ENCODE measurements around the gene CABCOCO1.

DNA sequence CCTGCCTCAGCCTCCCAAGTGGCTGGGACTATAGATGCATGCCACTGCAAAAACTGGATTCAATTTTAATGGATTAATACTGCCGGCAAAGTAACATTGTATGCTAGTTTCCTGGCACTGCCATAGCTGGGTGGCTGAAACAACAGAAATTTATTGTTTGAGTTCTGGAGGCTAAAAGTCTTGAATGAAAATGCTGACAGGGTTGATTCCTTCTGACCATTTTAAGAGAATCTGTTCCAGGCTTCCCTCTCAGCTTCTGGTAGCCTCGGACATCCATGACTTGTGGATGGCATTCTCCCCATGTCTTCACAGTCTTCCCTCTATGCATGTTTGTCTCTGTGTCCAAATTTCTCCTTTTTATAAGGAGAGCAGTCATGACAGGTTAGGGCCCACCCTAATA lies 151.4 kb downstream of the CABCOCO1 start:
- TF ChIP-seq EGR1 (IDR thresholded peaks at IDR 0.05; ENCODE audit: low read depth) (no peak), JUND (IDR thresholded peaks at IDR 0.05) (no peak), SIN3A (IDR thresholded peaks at IDR 0.05; ENCODE audit: low read depth) (no peak), POLR2AphosphoS5 (IDR thresholded peaks at IDR 0.05; ENCODE audit: low read depth, low read length) (no peak)
- TF ChIP-seq, protein P1, sequence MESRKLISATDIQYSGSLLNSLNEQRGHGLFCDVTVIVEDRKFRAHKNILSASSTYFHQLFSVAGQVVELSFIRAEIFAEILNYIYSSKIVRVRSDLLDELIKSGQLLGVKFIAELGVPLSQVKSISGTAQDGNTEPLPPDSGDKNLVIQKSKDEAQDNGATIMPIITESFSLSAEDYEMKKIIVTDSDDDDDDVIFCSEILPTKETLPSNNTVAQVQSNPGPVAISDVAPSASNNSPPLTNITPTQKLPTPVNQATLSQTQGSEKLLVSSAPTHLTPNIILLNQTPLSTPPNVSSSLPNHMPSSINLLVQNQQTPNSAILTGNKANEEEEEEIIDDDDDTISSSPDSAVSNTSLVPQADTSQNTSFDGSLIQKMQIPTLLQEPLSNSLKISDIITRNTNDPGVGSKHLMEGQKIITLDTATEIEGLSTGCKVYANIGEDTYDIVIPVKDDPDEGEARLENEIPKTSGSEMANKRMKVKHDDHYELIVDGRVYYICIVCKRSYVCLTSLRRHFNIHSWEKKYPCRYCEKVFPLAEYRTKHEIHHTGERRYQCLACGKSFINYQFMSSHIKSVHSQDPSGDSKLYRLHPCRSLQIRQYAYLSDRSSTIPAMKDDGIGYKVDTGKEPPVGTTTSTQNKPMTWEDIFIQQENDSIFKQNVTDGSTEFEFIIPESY (IDR thresholded peaks at IDR 0.05; ENCODE audit: extremely low read depth, insufficient replicate concordance, low read length) = no peak
- TF ChIP-seq, protein P2, sequence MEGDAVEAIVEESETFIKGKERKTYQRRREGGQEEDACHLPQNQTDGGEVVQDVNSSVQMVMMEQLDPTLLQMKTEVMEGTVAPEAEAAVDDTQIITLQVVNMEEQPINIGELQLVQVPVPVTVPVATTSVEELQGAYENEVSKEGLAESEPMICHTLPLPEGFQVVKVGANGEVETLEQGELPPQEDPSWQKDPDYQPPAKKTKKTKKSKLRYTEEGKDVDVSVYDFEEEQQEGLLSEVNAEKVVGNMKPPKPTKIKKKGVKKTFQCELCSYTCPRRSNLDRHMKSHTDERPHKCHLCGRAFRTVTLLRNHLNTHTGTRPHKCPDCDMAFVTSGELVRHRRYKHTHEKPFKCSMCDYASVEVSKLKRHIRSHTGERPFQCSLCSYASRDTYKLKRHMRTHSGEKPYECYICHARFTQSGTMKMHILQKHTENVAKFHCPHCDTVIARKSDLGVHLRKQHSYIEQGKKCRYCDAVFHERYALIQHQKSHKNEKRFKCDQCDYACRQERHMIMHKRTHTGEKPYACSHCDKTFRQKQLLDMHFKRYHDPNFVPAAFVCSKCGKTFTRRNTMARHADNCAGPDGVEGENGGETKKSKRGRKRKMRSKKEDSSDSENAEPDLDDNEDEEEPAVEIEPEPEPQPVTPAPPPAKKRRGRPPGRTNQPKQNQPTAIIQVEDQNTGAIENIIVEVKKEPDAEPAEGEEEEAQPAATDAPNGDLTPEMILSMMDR (IDR thresholded peaks at IDR 0.05 in 2 of 3, conservative IDR thresholded peaks at IDR 0.05 in 1 of 3; ENCODE audit: borderline replicate concordance in 1 of 3, insufficient read depth in 1 of 3, low read depth in 2 of 3, low read length in 2 of 3) = no peak

Measured in HCT116 (cell line).